H1 (cell line): ENCODE results near the gene CCDC71L. TPM values are rescaled to one million over a fixed set of nuclear protein-coding genes. Genes with fewer than 3 reads are reported as not detected.

Source experiments
- CTCF ChIA-PET: fragments of 300-600 bp; sonication (Branson Sonifier 250); formaldehyde crosslinking; loops from one replicate; lab custom pipeline; 2021; ENCODE audit not compliant: partially characterized antibody; lab: Charles Lee
- POLR2A ChIA-PET: fragments of 300-600 bp; sonication (Branson Sonifier 250); formaldehyde crosslinking; loops from one replicate; lab custom pipeline; 2021; ENCODE audit warnings: inconsistent platforms; ENCODE audit not compliant: partially characterized antibody; lab: Charles Lee
- DNase-seq, 2 experiments: peaks; one replicate each; pipeline versions ENCODE4 v3.0.0 to v3.0.0-alpha.2; 2010 to 2022; ENCODE audit warnings: low spot score in 2 of 2, low read depth in 1 of 2, mixed read lengths in 1 of 2
- FAIRE-seq: peaks from 2 replicates; lab custom pipeline; 2011; peaks lifted over from hg19 to GRCh38; lab: Jason Lieb, UNC
- H2AFZ ChIP-seq: 2 replicates; pipeline ENCODE4 v1.8.1; 2012; ENCODE audit warnings: low read length, inconsistent platforms
- H2AK5ac ChIP-seq: 2 replicates; pipeline ENCODE4 v1.6.1; 2013; ENCODE audit warnings: low read depth, low read length
- H2BK120ac ChIP-seq: replicated peaks from 2 replicates; pipeline ENCODE3; 2013; ENCODE audit warnings: low read depth, low read length, inconsistent platforms
- H2BK12ac ChIP-seq: 2 replicates; pipeline ENCODE4 v1.6.1; 2013; ENCODE audit warnings: low read depth, low read length
- H2BK15ac ChIP-seq: 2 replicates; pipeline ENCODE4 v1.6.1; 2013; ENCODE audit warnings: low read length
- H2BK20ac ChIP-seq: 2 replicates; pipeline ENCODE4 v1.6.1; 2013; ENCODE audit warnings: low read length
- H2BK5ac ChIP-seq: 2 replicates; pipeline ENCODE4 v1.6.1; 2013; ENCODE audit warnings: low read depth, low read length
- H3K14ac ChIP-seq: 2 replicates; pipeline ENCODE4 v1.6.1; 2013; ENCODE audit warnings: inconsistent platforms; ENCODE audit not compliant: insufficient read length
- H3K18ac ChIP-seq: 2 replicates; pipeline ENCODE4 v1.6.1; 2013; ENCODE audit warnings: low read length; ENCODE audit errors: extremely low read depth
- H3K23ac ChIP-seq: 2 replicates; pipeline ENCODE4 v1.6.1; 2013; ENCODE audit warnings: inconsistent platforms; ENCODE audit not compliant: insufficient read length
- H3K23me2 ChIP-seq: 2 replicates; pipeline ENCODE4 v1.6.1; 2013; ENCODE audit warnings: low read depth, low read length
- H3K27ac ChIP-seq: 2 replicates; pipeline ENCODE4 v1.6.1; 2011; ENCODE audit warnings: low read depth, low read length, inconsistent platforms
- H3K27me3 ChIP-seq, 4 experiments: replicated peaks in 1 of 4; 1 replicate in 1 of 4; 2 replicates in 3 of 4; pipeline versions ENCODE4 v1.6.1 to v1.8.1; 2011 to 2013; ENCODE audit warnings: low read length in 3 of 4, mild to moderate bottlenecking in 3 of 4, inconsistent platforms in 2 of 4, mixed read lengths in 2 of 4, moderate library complexity in 1 of 4; ENCODE audit not compliant: control insufficient read depth in 3 of 4, insufficient read depth in 3 of 4; ENCODE audit errors: extremely low read depth in 1 of 4
- H3K36me3 ChIP-seq, 4 experiments: 2 replicates each; pipeline versions ENCODE4 v1.6.1 to v1.8.1; 2011 to 2013; ENCODE audit warnings: mild to moderate bottlenecking in 4 of 4, low read length in 3 of 4, moderate library complexity in 2 of 4, control low read depth in 1 of 4, inconsistent platforms in 1 of 4; ENCODE audit not compliant: insufficient read depth in 4 of 4, control insufficient read depth in 2 of 4
- H3K4ac ChIP-seq: replicated peaks from 2 replicates; pipeline ENCODE3; 2013; ENCODE audit warnings: low read length, low read depth, mixed read lengths, inconsistent platforms; ENCODE audit not compliant: insufficient read length
- H3K4me1 ChIP-seq, 4 experiments: replicated peaks in 1 of 4; 1 replicate in 1 of 4; 2 replicates in 3 of 4; pipeline versions ENCODE4 v1.6.1 to v1.8.1; 2011 to 2013; ENCODE audit warnings: low read length in 3 of 4, inconsistent platforms in 2 of 4, mixed read lengths in 1 of 4; ENCODE audit not compliant: insufficient read depth in 4 of 4, control insufficient read depth in 3 of 4
- H3K4me2 ChIP-seq, 2 experiments: 2 replicates each; pipeline versions ENCODE4 v1.6.1 to v1.8.1; 2011 to 2013; ENCODE audit warnings: low read depth in 2 of 2, low read length in 2 of 2, control low read depth in 1 of 2, inconsistent platforms in 1 of 2, mild to moderate bottlenecking in 1 of 2; ENCODE audit not compliant: insufficient read depth in 1 of 2
- H3K4me3 ChIP-seq, 4 experiments: fragments of 200-600, 300-600 bp in 1 of 4; sonication (generic), shearing (Covaris generic), sonication (Bioruptor Twin) in 1 of 4; 2 replicates each; pipeline versions ENCODE4 v1.5.1 to v1.8.1; 2011 to 2016; ENCODE audit warnings: low read length in 4 of 4, low read depth in 3 of 4, control low read depth in 2 of 4, inconsistent platforms in 2 of 4, mild to moderate bottlenecking in 2 of 4, mixed read lengths in 1 of 4, moderate library complexity in 1 of 4; ENCODE audit not compliant: insufficient read depth in 2 of 4; ENCODE audit errors: extremely low read depth in 1 of 4
- H3K56ac ChIP-seq: replicated peaks from 2 replicates; pipeline ENCODE3; 2013; ENCODE audit warnings: low read depth, mild to moderate bottlenecking, mixed read lengths, low read length, inconsistent platforms; ENCODE audit not compliant: insufficient read length
- H3K79me1 ChIP-seq: 2 replicates; pipeline ENCODE4 v1.6.1; 2013; ENCODE audit warnings: low read depth, low read length, control low read depth
- H3K79me2 ChIP-seq, 2 experiments: 2 replicates each; pipeline versions ENCODE4 v1.6.1 to v1.8.1; 2012 to 2013; ENCODE audit warnings: low read length in 2 of 2, mild to moderate bottlenecking in 2 of 2, inconsistent platforms in 1 of 2; ENCODE audit not compliant: insufficient read depth in 2 of 2, control insufficient read depth in 1 of 2
- H3K9ac ChIP-seq, 4 experiments: replicated peaks in 1 of 4; 1 replicate in 1 of 4; 2 replicates in 3 of 4; pipeline versions ENCODE4 v1.6.1 to v1.8.1; 2011 to 2013; ENCODE audit warnings: low read depth in 3 of 4, low read length in 3 of 4, control low read depth in 2 of 4, mild to moderate bottlenecking in 2 of 4, moderate library complexity in 2 of 4, inconsistent platforms in 1 of 4; ENCODE audit errors: extremely low read depth in 1 of 4
- H3K9me3 ChIP-seq, 2 experiments: 2 replicates each; pipeline versions ENCODE4 v1.6.1 to v1.8.1; 2012 to 2013; ENCODE audit warnings: mild to moderate bottlenecking in 2 of 2, moderate library complexity in 2 of 2, control low read depth in 1 of 2, inconsistent platforms in 1 of 2, low read depth in 1 of 2, low read length in 1 of 2, mixed read lengths in 1 of 2; ENCODE audit not compliant: insufficient read depth in 2 of 2
- H4K20me1 ChIP-seq, 2 experiments: replicated peaks in 1 of 2; 2 replicates each; pipeline versions ENCODE3 to v1.8.1; 2011 to 2013; ENCODE audit warnings: inconsistent platforms in 2 of 2, low read length in 2 of 2, mild to moderate bottlenecking in 1 of 2; ENCODE audit not compliant: insufficient read depth in 2 of 2, control insufficient read depth in 1 of 2
- H4K5ac ChIP-seq: 2 replicates; pipeline ENCODE4 v1.6.1; 2013; ENCODE audit warnings: low read length, low read depth, mixed read lengths, inconsistent platforms; ENCODE audit not compliant: insufficient read length
- H4K8ac ChIP-seq: 2 replicates; pipeline ENCODE4 v1.8.0; 2013; ENCODE audit warnings: mild to moderate bottlenecking, moderate library complexity, low read length, inconsistent platforms; ENCODE audit not compliant: insufficient read depth; ENCODE audit errors: extremely low read depth
- H4K91ac ChIP-seq: replicated peaks from 2 replicates; pipeline ENCODE3; 2013; ENCODE audit warnings: low read length, mixed read lengths, inconsistent platforms; ENCODE audit not compliant: insufficient read length
- CBX5 ChIP-seq: fragments of 300-800, 300-1000 bp; sonication (generic); IDR thresholded peaks from 2 replicates; pipeline ENCODE4 v1.7.1; 2016; ENCODE audit warnings: antibody characterized with exemption, low read length, low read depth
- CEBPB ChIP-seq: IDR thresholded peaks from 2 replicates; pipeline ENCODE4 v1.6.1; 2012; ENCODE audit warnings: low read depth, low read length
- CHD2 ChIP-seq: IDR thresholded peaks from 2 replicates; pipeline ENCODE4 v1.6.1; 2012; ENCODE audit warnings: low read length, improper control_type of control experiment
- EZH2 ChIP-seq: fragments of 200-600 bp; sonication (generic); IDR thresholded peaks from 2 replicates; pipeline ENCODE4 v1.7.1; 2012; ENCODE audit warnings: low read depth, mild to moderate bottlenecking, moderate library complexity, low read length, inconsistent platforms; ENCODE audit not compliant: severe bottlenecking
- GABPA ChIP-seq: IDR thresholded peaks from 2 replicates; pipeline ENCODE4 v1.6.1; 2011; ENCODE audit warnings: mild to moderate bottlenecking, low read length, moderate library complexity, borderline replicate concordance; ENCODE audit not compliant: insufficient read depth
- JUND ChIP-seq: IDR thresholded peaks from 2 replicates; pipeline ENCODE4 v1.6.1; 2011; ENCODE audit warnings: mild to moderate bottlenecking, improper control_type of control experiment, low read length
- KDM4A ChIP-seq: IDR thresholded peaks from one replicate; pipeline ENCODE4 v1.7.1; 2012; ENCODE audit warnings: low read depth, mild to moderate bottlenecking, moderate library complexity, low read length, inconsistent platforms; ENCODE audit not compliant: severe bottlenecking
- MAFK ChIP-seq: IDR thresholded peaks from 2 replicates; pipeline ENCODE4 v1.6.1; 2012; ENCODE audit warnings: low read depth, mild to moderate bottlenecking, improper control_type of control experiment, low read length
- NRF1 ChIP-seq: IDR thresholded peaks from 2 replicates; pipeline ENCODE4 v1.6.1; 2011; ENCODE audit warnings: mild to moderate bottlenecking, low read depth, low read length, improper control_type of control experiment
- RBBP5 ChIP-seq: IDR thresholded peaks from 2 replicates; pipeline ENCODE4 v1.7.1; 2012; ENCODE audit warnings: low read depth, mild to moderate bottlenecking, inconsistent platforms, low read length, moderate library complexity, borderline replicate concordance
- RFX5 ChIP-seq: IDR thresholded peaks from 2 replicates; pipeline ENCODE4 v1.6.1; 2011; ENCODE audit warnings: low read depth, low read length, improper control_type of control experiment, borderline replicate concordance
- RNF2 ChIP-seq: fragments of 200-900, 300-1000 bp; sonication (generic); IDR thresholded peaks from 2 replicates; pipeline ENCODE4 v1.7.1; 2016; ENCODE audit warnings: borderline replicate concordance, low read depth, mild to moderate bottlenecking, antibody characterized with exemption, low read length; ENCODE audit not compliant: poor library complexity, severe bottlenecking; ENCODE audit errors: missing control alignments
- SP1 ChIP-seq: IDR thresholded peaks from 2 replicates; pipeline ENCODE4 v1.6.1; 2011; ENCODE audit warnings: low read depth, low read length
- SP4 ChIP-seq: IDR thresholded peaks from 2 replicates; pipeline ENCODE4 v1.6.1; 2012; ENCODE audit warnings: low read length, inconsistent platforms
- WGBS, 2 experiments: shearing (Covaris generic) in 1 of 2; methylation state at CpG; one replicate each; pipeline versions ENCODE4 v1.1.6 to v1.1.7; 2013 to 2015; ENCODE audit warnings: low lambda C conversion rate in 2 of 2, mixed read lengths in 2 of 2, inconsistent platforms in 1 of 2, low coverage in 1 of 2, missing lambda C conversion rate in 1 of 2; ENCODE audit not compliant: insufficient replicate concordance in 2 of 2, insufficient coverage in 1 of 2, insufficient read length in 1 of 2; ENCODE audit errors: extremely low coverage in 1 of 2, missing lambda C conversion rate in 1 of 2; 5-methylcytosine and 5-hydroxymethylcytosine counted together
- polyA plus RNA-seq, 7 experiments: library from polyadenylated mRNA; depleted of rRNA in 3 of 7; stranded (reverse) in 5 of 7; unstranded in 2 of 7; fragments of >200 nt in 5 of 7; fragments of 200-250 nt in 2 of 7; gene quantifications; 1 replicate in 5 of 7; 2 replicates in 1 of 7; 4 replicates in 1 of 7; pipeline versions ENCODE4 v1.2.1 to v1.2.3, GENCODE V29; 2011 to 2013; ENCODE audit warnings: missing spikeins in 2 of 7, mixed read lengths in 2 of 7
- total RNA-seq: library from RNA; stranded (reverse); fragmentation: NEBNext Ultra II Directional; extraction: Animal tissue kit (Norgen Biotek cat#: 25700); gene quantifications from 2 replicates; pipeline ENCODE4 v1.2.1, GENCODE V29; 2021
- TF ChIP-seq, protein P1 (sequence below): IDR thresholded peaks from 2 replicates; pipeline ENCODE4 v1.6.1; 2012; ENCODE audit warnings: inconsistent platforms

The CCDC71L gene
- total and polyA plus RNA-seq, 2 of the 8 experiments (the other 6 are each of a cell fraction or from before 2014, with no cell fraction given) = 12.5 to 16.7 TPM

DNA sequence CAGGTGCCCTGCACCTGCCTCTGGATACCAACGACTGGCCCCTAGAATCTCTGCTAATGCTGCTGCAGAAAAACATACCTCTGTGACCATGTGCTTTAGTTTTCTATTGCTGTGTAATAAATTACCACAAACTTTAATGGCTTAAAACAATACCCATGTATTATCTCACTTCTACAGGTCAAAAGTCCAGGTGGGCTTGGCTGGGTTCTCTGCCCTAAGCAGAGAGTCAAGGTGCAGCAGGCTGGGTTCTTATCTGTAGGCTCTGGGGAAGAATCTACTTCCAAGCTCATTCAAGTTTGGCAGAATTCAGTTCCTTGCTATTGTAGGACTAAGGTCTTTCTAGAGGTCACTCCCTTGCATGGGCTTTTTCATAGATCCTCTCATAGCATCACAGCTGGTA lies 52.3 kb downstream of the CCDC71L start:
- Histone ChIP-seq H4K20me1 (no peaks in the 10 kb centered on the region), H2BK120ac (no peak overlapping the region), H4K91ac (no peak overlapping the region), H3K23ac (no peak overlapping the region), H2BK12ac (no peak overlapping the region), H3K4ac (no peak overlapping the region), H3K4me2 (no peak overlapping the region), H3K79me1 (no peaks in the 10 kb centered on the region), H3K14ac (no peak overlapping the region), H3K27ac (no peak overlapping the region), H3K9ac (no peak overlapping the region), H2BK20ac (no peak overlapping the region), H3K56ac (no peak overlapping the region), H2BK15ac (no peak overlapping the region), H2AK5ac (no peak overlapping the region), H4K8ac (no peak overlapping the region), H3K23me2 (no peaks in the 10 kb centered on the region), H3K36me3 (no peaks in the 10 kb centered on the region), H3K9me3 (no peaks in the 10 kb centered on the region), H4K5ac (no peak overlapping the region), H3K79me2 (no peaks in the 10 kb centered on the region), H3K4me1 (no peaks in the 10 kb centered on the region; a peak in 1 of 7 replicates), H2BK5ac (no peak overlapping the region), H3K18ac (no peak overlapping the region), H2AFZ (no peak overlapping the region), H3K4me3 (no peak overlapping the region), H3K27me3 (no peaks in the 10 kb centered on the region)
- FAIRE-seq (no peak), DNase-seq (no peak)
- CTCF ChIA-PET = no interaction called here
- WGBS, 2 experiments = 100% methylated on average over 1 of the region's 1 CpG; no CpG with 5 or more reads in 1 of the 2 experiments
- POLR2A ChIA-PET = no interaction called here
- no peak for TF ChIP-seq EZH2
- TF ChIP-seq RNF2 = no peak
- no peak for TF ChIP-seq CBX5
- no peak for TF ChIP-seq KDM4A
- TF ChIP-seq RFX5 = no peak
- TF ChIP-seq CHD2 = no peak
- TF ChIP-seq GABPA = no peak
- TF ChIP-seq NRF1 = no peak
- TF ChIP-seq, protein P1, sequence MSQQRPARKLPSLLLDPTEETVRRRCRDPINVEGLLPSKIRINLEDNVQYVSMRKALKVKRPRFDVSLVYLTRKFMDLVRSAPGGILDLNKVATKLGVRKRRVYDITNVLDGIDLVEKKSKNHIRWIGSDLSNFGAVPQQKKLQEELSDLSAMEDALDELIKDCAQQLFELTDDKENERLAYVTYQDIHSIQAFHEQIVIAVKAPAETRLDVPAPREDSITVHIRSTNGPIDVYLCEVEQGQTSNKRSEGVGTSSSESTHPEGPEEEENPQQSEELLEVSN = no peak
- TF ChIP-seq SP1 = no peak
- no peak for TF ChIP-seq RBBP5
- TF ChIP-seq JUND = no peak
- TF ChIP-seq SP4 = no peak
- no peak for TF ChIP-seq CEBPB
- TF ChIP-seq MAFK = no peak
